SK-N-MC (cell line): ENCODE measurements around the gene GMPPA.

Experiments used
- DNase-seq: peaks from one replicate; pipeline ENCODE4 v3.0.0-alpha.2; 2011; ENCODE audit warnings: low read depth, low spot score
- H3K27ac ChIP-seq: fragments of 200-600 bp; sonication (generic); 2 replicates; pipeline ENCODE4 v1.5.1; 2016; ENCODE audit warnings: mixed run types
- H3K36me3 ChIP-seq: fragments of 200-600 bp; sonication (generic); 2 replicates; pipeline ENCODE4 v1.6.1; 2017; ENCODE audit warnings: antibody characterized with exemption, low read length, mixed read lengths; ENCODE audit not compliant: insufficient read depth
- H3K4me3 ChIP-seq: fragments of 200-600 bp; sonication (generic); 2 replicates; pipeline ENCODE4 v1.5.1; 2016
- H3K9ac ChIP-seq: fragments of 200-600 bp; sonication (generic); 2 replicates; pipeline ENCODE4 v1.8.0; 2017; ENCODE audit warnings: mixed run types, mixed read lengths; ENCODE audit not compliant: insufficient read length
- H3K9me3 ChIP-seq: fragments of 200-600 bp; sonication (generic); 2 replicates; pipeline ENCODE4 v1.6.1; 2017; ENCODE audit warnings: low read depth, mild to moderate bottlenecking, antibody characterized with exemption, low read length, moderate library complexity, mixed read lengths
- EZH2 ChIP-seq: fragments of 200-600 bp; sonication (generic); IDR thresholded peaks from one replicate; pipeline ENCODE4 v1.6.1; 2017; ENCODE audit warnings: antibody characterized with exemption
- FOXP2 ChIP-seq: optimal IDR thresholded peaks from 2 replicates; pipeline ENCODE3; 2011; ENCODE audit warnings: mild to moderate bottlenecking, moderate library complexity; ENCODE audit not compliant: insufficient read depth; ENCODE audit errors: extremely low read length, control extremely low read depth
- POLR2AphosphoS5 ChIP-seq: IDR thresholded peaks from 2 replicates; pipeline ENCODE4 v1.6.1; 2012; ENCODE audit warnings: mild to moderate bottlenecking, low read depth, low read length, borderline replicate concordance

GMPPA gene

GRCh38 chr2:219465659-219466561 lies 32.8 kb upstream of the GMPPA start:
- Histone ChIP-seq H3K9ac (no peak overlapping the region), H3K36me3 (no peaks in the 10 kb centered on the region), H3K9me3 (no peaks in the 10 kb centered on the region), H3K27ac (no peak overlapping the region), H3K4me3 (no peak overlapping the region)
- DNase-seq: no peak
- TF ChIP-seq POLR2AphosphoS5 (no peak), EZH2 (no peak), FOXP2 (no peak)

GRCh38 chr2:219466816-219467735 lies 31.6 kb upstream of the GMPPA start:
- no peak overlapping the region for H3K27ac ChIP-seq
- no peak for DNase-seq

GRCh38 chr2:219467736-219468075 lies 31.0 kb upstream of the GMPPA start:
- TF ChIP-seq POLR2AphosphoS5: no peak
- TF ChIP-seq EZH2: no peak
- no peak for TF ChIP-seq FOXP2
- Histone ChIP-seq H3K36me3 (no peaks in the 10 kb centered on the region), H3K27ac (no peak overlapping the region), H3K9me3 (no peaks in the 10 kb centered on the region), H3K4me3 (no peak overlapping the region), H3K9ac (no peak overlapping the region)
- no peak for DNase-seq

More at GRCh38 chr2:219466816-219467735, 31.6 kb upstream of the GMPPA start:
- Histone ChIP-seq H3K9ac (no peak overlapping the region), H3K9me3 (no peaks in the 10 kb centered on the region), H3K4me3 (no peak overlapping the region), H3K36me3 (no peaks in the 10 kb centered on the region)
- no peak for TF ChIP-seq FOXP2
- TF ChIP-seq POLR2AphosphoS5: no peak
- no peak for TF ChIP-seq EZH2

- H3K36me3 ChIP-seq: no peaks in the 10 kb centered on the region
- TF ChIP-seq EZH2 (no peak), POLR2AphosphoS5 (no peak), FOXP2 (no peak)
- H3K27ac ChIP-seq: no peak overlapping the region
- no peak overlapping the region for H3K9ac ChIP-seq
- no peak for DNase-seq
- no peaks in the 10 kb centered on the region for H3K9me3 ChIP-seq
- no peak overlapping the region for H3K4me3 ChIP-seq
Observed at GRCh38 chr2:219468410-219469185, 30.1 kb upstream of the GMPPA start.

GRCh38 chr2:219469186-219469724 lies 29.4 kb upstream of the GMPPA start:
- DNase-seq: no peak
- H3K36me3 ChIP-seq: no peaks in the 10 kb centered on the region
- TF ChIP-seq FOXP2 (no peak), EZH2 (no peak), POLR2AphosphoS5 (no peak)
- no peaks in the 10 kb centered on the region for H3K9me3 ChIP-seq
- H3K27ac ChIP-seq: no peak overlapping the region
- H3K4me3 ChIP-seq: no peak overlapping the region
- H3K9ac ChIP-seq: no peak overlapping the region

GRCh38 chr2:219470429-219470828 lies 28.3 kb upstream of the GMPPA start:
- DNase-seq: no peak
- H3K36me3 ChIP-seq: no peaks in the 10 kb centered on the region

GRCh38 chr2:219471476-219472371 lies 27.0 kb upstream of the GMPPA start:
- TF ChIP-seq EZH2: no peak
- no peak for TF ChIP-seq FOXP2
- no peak for TF ChIP-seq POLR2AphosphoS5
- Histone ChIP-seq H3K27ac (no peak overlapping the region), H3K9me3 (no peaks in the 10 kb centered on the region), H3K4me3 (no peak overlapping the region), H3K36me3 (no peaks in the 10 kb centered on the region), H3K9ac (no peak overlapping the region)
- no peak for DNase-seq

More at GRCh38 chr2:219470429-219470828, 28.3 kb upstream of the GMPPA start:
- H3K9ac ChIP-seq: no peak overlapping the region
- no peaks in the 10 kb centered on the region for H3K9me3 ChIP-seq
- no peak for TF ChIP-seq POLR2AphosphoS5
- no peak for TF ChIP-seq FOXP2
- TF ChIP-seq EZH2: no peak
- no peak overlapping the region for H3K4me3 ChIP-seq
- H3K27ac ChIP-seq: no peak overlapping the region
